GM10847 (cell line): ENCODE results near the gene SLC35F3.

Source experiments
- POLR2A ChIP-seq: IDR thresholded peaks from 2 replicates; pipeline ENCODE4 v1.6.1; 2011; ENCODE audit not compliant: insufficient read length; ENCODE audit errors: extremely low read depth

The SLC35F3 gene

GRCh38 chr1:234239515-234239914 is 335.0 kb downstream of the SLC35F3 start:
- no peak for TF ChIP-seq POLR2A

- TF ChIP-seq POLR2A = no peak
Observed at GRCh38 chr1:234239936-234240335, 335.5 kb downstream of the SLC35F3 start.

GRCh38 chr1:234240680-234241079 is 336.2 kb downstream of the SLC35F3 start:
- TF ChIP-seq POLR2A = no peak

- TF ChIP-seq POLR2A = no peak
Observed at GRCh38 chr1:234241941-234242490, 337.5 kb downstream of the SLC35F3 start.

- TF ChIP-seq POLR2A = no peak
Observed at GRCh38 chr1:234243521-234244260, 339.2 kb downstream of the SLC35F3 start.

GRCh38 chr1:234244482-234244881 is 340.0 kb downstream of the SLC35F3 start:
- no peak for TF ChIP-seq POLR2A

- no peak for TF ChIP-seq POLR2A
Observed at GRCh38 chr1:234246638-234247116, 342.2 kb downstream of the SLC35F3 start.

- TF ChIP-seq POLR2A = no peak
Observed at GRCh38 chr1:234250747-234251146, 346.3 kb downstream of the SLC35F3 start.

- TF ChIP-seq POLR2A = no peak
Observed at GRCh38 chr1:234253732-234254131, 349.3 kb downstream of the SLC35F3 start.

- TF ChIP-seq POLR2A = no peak
Observed at GRCh38 chr1:234256359-234256758, 351.9 kb downstream of the SLC35F3 start.

GRCh38 chr1:234258071-234258470 is 353.6 kb downstream of the SLC35F3 start:
- TF ChIP-seq POLR2A = no peak

- TF ChIP-seq POLR2A = no peak
Observed at GRCh38 chr1:234260578-234260977, 356.1 kb downstream of the SLC35F3 start.

- no peak for TF ChIP-seq POLR2A
Observed at GRCh38 chr1:234261545-234261944, 357.1 kb downstream of the SLC35F3 start.

GRCh38 chr1:234262007-234262753 is 357.7 kb downstream of the SLC35F3 start:
- TF ChIP-seq POLR2A = no peak

- TF ChIP-seq POLR2A = no peak
Observed at GRCh38 chr1:234262754-234263105, 358.3 kb downstream of the SLC35F3 start.

GRCh38 chr1:234264832-234265231 is 360.4 kb downstream of the SLC35F3 start:
- no peak for TF ChIP-seq POLR2A
